OCI-LY1 (cell line): ENCODE data around the gene FHIT.

ENCODE experiments used
- H2AFZ ChIP-seq: fragments of 200-600 bp; sonication (generic), shearing (Covaris generic); 2 replicates; pipeline ENCODE4 v1.6.0; 2014; ENCODE audit warnings: antibody characterized with exemption, mild to moderate bottlenecking, low read length
- H3F3A ChIP-seq: fragments of 200-600 bp; sonication (generic), shearing (Covaris generic); 2 replicates; pipeline ENCODE4 v1.6.0; 2014; ENCODE audit warnings: mild to moderate bottlenecking, antibody characterized with exemption, low read length, moderate library complexity; ENCODE audit not compliant: insufficient read depth
- H3K27ac ChIP-seq: fragments of 200-600 bp; sonication (generic); 2 replicates; pipeline ENCODE4 v1.5.1; 2014; ENCODE audit warnings: low read length, mixed run types, mild to moderate bottlenecking, low read depth; ENCODE audit not compliant: poor library complexity, severe bottlenecking
- H3K27me3 ChIP-seq: fragments of 200-600 bp; sonication (generic); 2 replicates; pipeline ENCODE4 v1.6.0; 2014; ENCODE audit warnings: antibody characterized with exemption, mild to moderate bottlenecking, low read length, moderate library complexity; ENCODE audit not compliant: insufficient read depth
- H3K36me3 ChIP-seq: fragments of 200-600 bp; sonication (generic); 2 replicates; pipeline ENCODE4 v1.6.1; 2014; ENCODE audit warnings: mild to moderate bottlenecking, antibody characterized with exemption, low read length, moderate library complexity, mixed read lengths; ENCODE audit not compliant: insufficient read depth
- H3K4me1 ChIP-seq: fragments of 200-600 bp; sonication (generic); 2 replicates; pipeline ENCODE4 v1.5.1; 2014; ENCODE audit warnings: mild to moderate bottlenecking, low read length, moderate library complexity; ENCODE audit not compliant: insufficient read depth, severe bottlenecking
- H3K4me2 ChIP-seq: fragments of 200-600 bp; sonication (generic), shearing (Covaris generic); 2 replicates; pipeline ENCODE4 v1.6.1; 2014; ENCODE audit warnings: low read length
- H3K4me3 ChIP-seq: fragments of 200-600 bp; sonication (generic); 2 replicates; pipeline ENCODE4 v1.5.1; 2014; ENCODE audit warnings: low read length, low read depth, mild to moderate bottlenecking, mixed read lengths; ENCODE audit not compliant: poor library complexity, severe bottlenecking
- H3K79me2 ChIP-seq: fragments of 200-600 bp; shearing (Covaris generic); 2 replicates; pipeline ENCODE4 v1.6.1; 2016; ENCODE audit warnings: mixed run types, low read length, mixed read lengths; ENCODE audit not compliant: insufficient read depth
- H3K9ac ChIP-seq: fragments of 200-600 bp; sonication (generic), shearing (Covaris generic); 2 replicates; pipeline ENCODE4 v1.6.1; 2014; ENCODE audit warnings: mild to moderate bottlenecking, low read length, mixed read lengths
- H3K9me2 ChIP-seq: fragments of 200-600 bp; sonication (generic), shearing (Covaris generic); 2 replicates; pipeline ENCODE4 v1.6.1; 2014; ENCODE audit warnings: low read depth, mild to moderate bottlenecking, low read length, mixed read lengths
- H3K9me3 ChIP-seq: fragments of 200-600 bp; shearing (Covaris generic); 2 replicates; pipeline ENCODE4 v1.6.1; 2014; ENCODE audit warnings: low read length, mixed read lengths
- H4K20me1 ChIP-seq: fragments of 200-600 bp; sonication (generic), shearing (Covaris generic); 2 replicates; pipeline ENCODE4 v1.6.0; 2016; ENCODE audit warnings: mild to moderate bottlenecking, low read length; ENCODE audit not compliant: insufficient read depth
- CTCF ChIP-seq: fragments of 200-600 bp; sonication (generic), shearing (Covaris generic); IDR thresholded peaks from 2 replicates; pipeline ENCODE4 v1.5.1; 2017; ENCODE audit warnings: mild to moderate bottlenecking, antibody characterized with exemption, low read length, moderate library complexity, mixed read lengths
- EZH2 ChIP-seq: fragments of 200-600 bp; sonication (generic), shearing (Covaris generic); IDR thresholded peaks from 2 replicates; pipeline ENCODE4 v1.8.0; 2017; ENCODE audit warnings: borderline replicate concordance, mixed run types, mild to moderate bottlenecking, antibody characterized with exemption, low read length, moderate library complexity, mixed read lengths

Gene FHIT

GRCh38 chr3:60610441-60611112 is 640.7 kb downstream of the FHIT start:
- Histone ChIP-seq H4K20me1 (no peaks in the 10 kb centered on the region), H3K9me3 (no peaks in the 10 kb centered on the region), H3K4me1 (no peaks in the 10 kb centered on the region), H3K9me2 (no peaks in the 10 kb centered on the region; the same call in 1 of the 2 replicates), H3F3A (no peaks in the 10 kb centered on the region), H3K9ac (no peak overlapping the region), H2AFZ (no peak overlapping the region), H3K79me2 (no peaks in the 10 kb centered on the region), H3K27me3 (no peaks in the 10 kb centered on the region), H3K36me3 (no peaks in the 10 kb centered on the region; the same call in 1 of the 2 replicates), H3K4me2 (no peak overlapping the region), H3K4me3 (no peak overlapping the region), H3K27ac (no peak overlapping the region)
- TF ChIP-seq CTCF (no peak), EZH2 (no peak)

GRCh38 chr3:60609446-60609845 is 641.8 kb downstream of the FHIT start:
- Histone ChIP-seq H3F3A (no peaks in the 10 kb centered on the region), H3K27me3 (no peaks in the 10 kb centered on the region), H3K36me3 (no peaks in the 10 kb centered on the region; the same call in 1 of the 2 replicates), H4K20me1 (no peaks in the 10 kb centered on the region), H3K9ac (no peak overlapping the region), H3K4me2 (no peak overlapping the region), H3K4me3 (no peak overlapping the region), H3K9me2 (no peaks in the 10 kb centered on the region; the same call in 1 of the 2 replicates), H3K4me1 (no peaks in the 10 kb centered on the region), H3K79me2 (no peaks in the 10 kb centered on the region), H3K9me3 (no peaks in the 10 kb centered on the region), H3K27ac (no peak overlapping the region), H2AFZ (no peak overlapping the region)
- no peak for TF ChIP-seq EZH2
- no peak for TF ChIP-seq CTCF

GRCh38 chr3:60603860-60604259 is 647.4 kb downstream of the FHIT start:
- Histone ChIP-seq H3K27me3 (no peaks in the 10 kb centered on the region), H3K9me3 (no peaks in the 10 kb centered on the region), H3K9me2 (no peaks in the 10 kb centered on the region; the same call in 1 of the 2 replicates), H3F3A (no peaks in the 10 kb centered on the region), H3K36me3 (no peaks in the 10 kb centered on the region), H4K20me1 (no peaks in the 10 kb centered on the region), H3K27ac (no peak overlapping the region), H2AFZ (no peak overlapping the region), H3K4me3 (no peak overlapping the region), H3K9ac (no peak overlapping the region), H3K4me2 (no peak overlapping the region), H3K4me1 (no peaks in the 10 kb centered on the region), H3K79me2 (no peaks in the 10 kb centered on the region)
- TF ChIP-seq CTCF (no peak), EZH2 (no peak)
